ENCODE results near the gene SLCO1C1.

GRCh38 chr12:20695232-20695631 is at the start of gene SLCO1C1:
- no peak for TF ChIP-seq CTCF (conservative IDR thresholded peaks at IDR 0.05; ENCODE audit: low read depth, low read length)
- TF ChIP-seq EZH2 (IDR thresholded peaks at IDR 0.05; ENCODE audit: borderline replicate concordance, low read depth, low read length, poor library complexity, severe bottlenecking): no peak
